PC-9 (cell line): ENCODE measurements around the gene TFE3. TPM values are rescaled to one million over a fixed set of nuclear protein-coding genes. Genes with fewer than 3 reads are reported as not detected.

Experiments
- BruUV-seq: library from RNA; stranded (reverse); fragments of 400-500 nt; replicated peaks from 2 replicates; lab custom pipeline; 2021; lab: Mats Ljungman, UMichigan
- CTCF ChIA-PET: fragments of 300-600 bp; sonication (Branson Sonifier 250); formaldehyde crosslinking; loops from one replicate; lab custom pipeline; 2022; ENCODE audit warnings: antibody characterized with exemption; lab: Charles Lee
- POLR2A ChIA-PET: fragments of 300-600 bp; sonication (Branson Sonifier 250); formaldehyde crosslinking; loops from one replicate; lab custom pipeline; 2022; ENCODE audit warnings: antibody characterized with exemption; ENCODE audit not compliant: unreplicated experiment; lab: Charles Lee
- DNase-seq, 2 experiments: peaks; one replicate each; pipeline versions ENCODE4 v3.0.0 to v3.0.0-alpha.2; 2015 to 2022; ENCODE audit warnings: mixed read lengths in 1 of 2
- H2AFZ ChIP-seq: fragments of 200-600 bp; sonication (generic); 2 replicates; pipeline ENCODE4 v1.8.1; 2017; ENCODE audit warnings: antibody characterized with exemption
- H3F3A ChIP-seq: fragments of 200-600 bp; sonication (generic); 2 replicates; pipeline ENCODE4 v1.8.1; 2017; ENCODE audit warnings: antibody characterized with exemption, mild to moderate bottlenecking, low read depth; ENCODE audit not compliant: insufficient read depth
- H3K27ac ChIP-seq: fragments of 200-600 bp; sonication (generic); 2 replicates; pipeline ENCODE4 v1.6.1; 2016; ENCODE audit warnings: mixed run types
- H3K27me3 ChIP-seq: fragments of 200-600 bp; sonication (generic); 2 replicates; pipeline ENCODE4 v1.6.1; 2016; ENCODE audit warnings: low read depth, mixed run types; ENCODE audit not compliant: insufficient read depth
- H3K36me3 ChIP-seq: fragments of 200-600 bp; sonication (generic); 2 replicates; pipeline ENCODE4 v1.6.1; 2016; ENCODE audit warnings: low read depth, mixed run types
- H3K4me1 ChIP-seq: fragments of 200-600 bp; sonication (generic); replicated peaks from 2 replicates; pipeline ENCODE4 v1.6.1; 2016; ENCODE audit warnings: mixed run types; ENCODE audit not compliant: insufficient read depth
- H3K4me2 ChIP-seq: fragments of 200-600 bp; sonication (generic); 2 replicates; pipeline ENCODE4 v1.6.1; 2017; ENCODE audit warnings: mixed run types
- H3K4me3 ChIP-seq: fragments of 200-600 bp; sonication (generic); 2 replicates; pipeline ENCODE4 v1.6.1; 2016; ENCODE audit warnings: mixed run types
- H3K79me2 ChIP-seq: fragments of 200-600 bp; sonication (generic); 2 replicates; pipeline ENCODE4 v1.6.1; 2017; ENCODE audit warnings: low read depth, mixed run types
- H3K9me2 ChIP-seq: fragments of 200-600 bp; sonication (generic); 2 replicates; pipeline ENCODE4 v1.8.1; 2017; ENCODE audit warnings: mild to moderate bottlenecking; ENCODE audit not compliant: insufficient read depth
- H3K9me3 ChIP-seq: fragments of 200-600 bp; sonication (generic); 2 replicates; pipeline ENCODE4 v1.8.1; 2016; ENCODE audit warnings: low read depth; ENCODE audit not compliant: insufficient read depth
- H4K20me1 ChIP-seq: fragments of 200-600 bp; sonication (generic); 2 replicates; pipeline ENCODE4 v1.8.1; 2017; ENCODE audit not compliant: insufficient read depth
- EZH2 ChIP-seq: fragments of 200-600 bp; sonication (generic); IDR thresholded peaks from 2 replicates; pipeline ENCODE4 v1.8.0; 2017; ENCODE audit warnings: antibody characterized with exemption, low read depth
- intact Hi-C: fragments of 100-400 bp; cut with micrococcal nuclease; formaldehyde crosslinking; loops from one replicate; pipeline ENCODE4 v1.10.0; 2022; ENCODE audit not compliant: unreplicated experiment
- total RNA-seq: library from RNA; stranded (reverse); gene quantifications from 2 replicates; pipeline ENCODE4 v1.2.3, GENCODE V29; 2021
- TF ChIP-seq, protein P1 (sequence below): fragments of 200-600 bp; sonication (generic); conservative IDR thresholded peaks from 2 replicates; pipeline ENCODE4 v1.6.1; 2017; ENCODE audit warnings: mixed run types, antibody characterized with exemption, mild to moderate bottlenecking, moderate library complexity

TFE3 gene
- total RNA-seq, 1 experiment from 2014 or later: 33.7 TPM

GRCh38 chrX:49071877-49072711 lies 28.9 kb upstream of the TFE3 start:
- H3F3A ChIP-seq: no peaks in the 10 kb centered on the region
- no peaks in the 10 kb centered on the region for H3K36me3 ChIP-seq
- H3K9me3 ChIP-seq: no peaks in the 10 kb centered on the region
- POLR2A ChIA-PET: interaction anchor here (0.6 kb wide), 1 partner anchor 175 kb away, joined by 3 read pairs; the partner anchor contains the start of genes PQBP1 and TIMM17B
- no peaks in the 10 kb centered on the region for H3K27me3 ChIP-seq
- H3K9me2 ChIP-seq: no peaks in the 10 kb centered on the region
- H3K27ac ChIP-seq: no peak overlapping the region
- no TSS peak for BruUV-seq
- H3K4me1 ChIP-seq: no peaks in the 10 kb centered on the region
- CTCF ChIA-PET: no interaction called here
- H3K4me2 ChIP-seq: no peak overlapping the region
- no peak for TF ChIP-seq EZH2
- TF ChIP-seq, protein P1, sequence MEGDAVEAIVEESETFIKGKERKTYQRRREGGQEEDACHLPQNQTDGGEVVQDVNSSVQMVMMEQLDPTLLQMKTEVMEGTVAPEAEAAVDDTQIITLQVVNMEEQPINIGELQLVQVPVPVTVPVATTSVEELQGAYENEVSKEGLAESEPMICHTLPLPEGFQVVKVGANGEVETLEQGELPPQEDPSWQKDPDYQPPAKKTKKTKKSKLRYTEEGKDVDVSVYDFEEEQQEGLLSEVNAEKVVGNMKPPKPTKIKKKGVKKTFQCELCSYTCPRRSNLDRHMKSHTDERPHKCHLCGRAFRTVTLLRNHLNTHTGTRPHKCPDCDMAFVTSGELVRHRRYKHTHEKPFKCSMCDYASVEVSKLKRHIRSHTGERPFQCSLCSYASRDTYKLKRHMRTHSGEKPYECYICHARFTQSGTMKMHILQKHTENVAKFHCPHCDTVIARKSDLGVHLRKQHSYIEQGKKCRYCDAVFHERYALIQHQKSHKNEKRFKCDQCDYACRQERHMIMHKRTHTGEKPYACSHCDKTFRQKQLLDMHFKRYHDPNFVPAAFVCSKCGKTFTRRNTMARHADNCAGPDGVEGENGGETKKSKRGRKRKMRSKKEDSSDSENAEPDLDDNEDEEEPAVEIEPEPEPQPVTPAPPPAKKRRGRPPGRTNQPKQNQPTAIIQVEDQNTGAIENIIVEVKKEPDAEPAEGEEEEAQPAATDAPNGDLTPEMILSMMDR: no peak
- H2AFZ ChIP-seq: no peak overlapping the region
- H3K4me3 ChIP-seq: no peak overlapping the region
- intact Hi-C loops: loop anchor here (2.0 kb wide), 1 partner anchor 29 kb away; no protein-coding TSS in a partner anchor
- DNase-seq: no peak
- H4K20me1 ChIP-seq: no peaks in the 10 kb centered on the region
- H3K79me2 ChIP-seq: no peaks in the 10 kb centered on the region

- H3F3A ChIP-seq: no peaks in the 10 kb centered on the region
- no peaks in the 10 kb centered on the region for H3K27me3 ChIP-seq
- no TSS peak for BruUV-seq
- no peaks in the 10 kb centered on the region for H3K36me3 ChIP-seq
- intact Hi-C loops: no loop called here
- POLR2A ChIA-PET: no interaction called here
- no peaks in the 10 kb centered on the region for H4K20me1 ChIP-seq
- no peak overlapping the region for H3K27ac ChIP-seq
- no peak for DNase-seq
- no peak overlapping the region for H3K4me2 ChIP-seq
- H2AFZ ChIP-seq: no peak overlapping the region
- H3K9me2 ChIP-seq: no peaks in the 10 kb centered on the region
- TF ChIP-seq, protein P1: no peak
- no peak for TF ChIP-seq EZH2
- H3K4me3 ChIP-seq: no peak overlapping the region
- H3K9me3 ChIP-seq: no peaks in the 10 kb centered on the region
- H3K4me1 ChIP-seq: no peaks in the 10 kb centered on the region
- no peaks in the 10 kb centered on the region for H3K79me2 ChIP-seq
- CTCF ChIA-PET: no interaction called here
Observed at GRCh38 chrX:49070988-49071387, 27.8 kb upstream of the TFE3 start.

DNA sequence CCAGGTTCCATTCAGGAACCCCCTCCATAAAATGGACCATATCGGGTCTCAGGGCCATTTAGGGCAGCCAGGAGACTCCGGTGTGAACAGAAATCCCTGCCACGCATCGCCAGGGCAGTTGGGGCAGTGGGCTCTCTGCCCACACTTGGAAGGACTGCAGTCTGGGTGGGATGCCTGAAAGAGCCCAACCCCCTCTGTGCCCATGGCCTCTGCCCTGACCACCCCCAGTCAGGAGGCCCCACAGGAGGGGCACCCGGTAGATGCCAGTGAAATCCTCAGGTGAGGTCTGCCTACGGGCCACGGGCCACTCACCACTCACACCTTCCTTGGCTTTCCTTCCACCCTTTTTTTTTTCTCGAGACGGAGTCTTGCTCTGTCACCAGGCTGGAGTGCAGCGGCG lies 25.9 kb upstream of the TFE3 start:
- no peaks in the 10 kb centered on the region for H3K9me3 ChIP-seq
- no peaks in the 10 kb centered on the region for H3K4me1 ChIP-seq
- no peak for DNase-seq
- no peaks in the 10 kb centered on the region for H3K27me3 ChIP-seq
- ChIA-PET POLR2A (no interaction called here), CTCF (no interaction called here)
- no peaks in the 10 kb centered on the region for H3K9me2 ChIP-seq
- H4K20me1 ChIP-seq: no peaks in the 10 kb centered on the region
- no peak overlapping the region for H3K4me3 ChIP-seq
- no peak for TF ChIP-seq EZH2
- TF ChIP-seq, protein P1: no peak
- no TSS peak for BruUV-seq
- no peak overlapping the region for H3K4me2 ChIP-seq
- H3K27ac ChIP-seq: no peak overlapping the region
- no peaks in the 10 kb centered on the region for H3K79me2 ChIP-seq
- H3K36me3 ChIP-seq: no peaks in the 10 kb centered on the region
- no peaks in the 10 kb centered on the region for H3F3A ChIP-seq
- no peak overlapping the region for H2AFZ ChIP-seq
- intact Hi-C loops: no loop called here
